GM04504 (cell line): Measurements from ENCODE around the gene ZMYND11.
"Not testable (repeated sequence)": the region's sequence is repeated elsewhere in the genome, so short reads cannot be mapped to it uniquely, and the experiment has no call there.

ENCODE experiments used
- DNase-seq: peaks from one replicate; pipeline ENCODE4 v3.0.0-alpha.2; 2012; ENCODE audit warnings: low read depth

The ZMYND11 gene

DNA sequence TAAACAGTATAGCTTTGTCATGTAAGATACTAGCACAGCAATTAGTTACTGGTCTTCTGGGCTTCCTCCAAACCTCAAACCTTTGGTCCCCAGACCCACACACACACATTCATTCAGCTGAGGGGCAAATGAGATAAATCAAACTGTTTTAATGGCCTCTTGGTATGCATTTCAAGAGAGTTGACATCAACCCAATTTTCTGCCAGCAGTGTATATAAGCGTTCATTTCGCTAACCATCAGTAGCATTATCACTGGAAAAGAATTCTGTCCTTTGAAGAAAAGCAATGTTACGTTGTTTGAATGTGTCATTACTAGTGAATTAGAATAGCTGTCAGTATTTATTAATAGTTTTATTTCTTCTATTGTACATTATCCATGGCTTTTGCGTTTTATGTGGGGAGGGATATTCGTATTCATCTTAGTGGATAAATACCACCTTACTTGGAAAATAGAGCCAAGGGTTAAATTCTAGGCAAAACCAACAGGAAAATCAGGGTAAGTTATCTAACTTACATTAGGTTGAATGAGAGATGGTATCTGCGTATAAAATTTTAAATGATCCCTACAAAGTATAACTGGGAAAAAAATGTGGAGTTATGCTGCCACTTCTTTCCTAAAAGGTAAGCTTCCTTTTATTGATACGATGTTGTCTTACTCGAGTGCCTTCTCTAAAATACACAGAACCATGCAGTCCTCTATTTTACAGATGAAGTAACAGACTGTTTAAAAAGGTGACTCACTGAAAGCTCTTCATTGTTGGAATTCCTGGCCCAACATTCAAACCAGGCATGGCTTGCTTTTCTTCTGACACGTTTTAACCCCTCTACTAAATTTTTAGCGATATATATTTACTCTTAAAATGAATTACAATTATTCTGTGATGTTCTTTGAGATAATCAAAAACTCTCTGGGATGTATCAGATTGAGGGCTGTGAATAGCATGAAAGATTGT lies 2.0 kb upstream of the ZMYND11 start:
- DNase-seq = no peak

DNA sequence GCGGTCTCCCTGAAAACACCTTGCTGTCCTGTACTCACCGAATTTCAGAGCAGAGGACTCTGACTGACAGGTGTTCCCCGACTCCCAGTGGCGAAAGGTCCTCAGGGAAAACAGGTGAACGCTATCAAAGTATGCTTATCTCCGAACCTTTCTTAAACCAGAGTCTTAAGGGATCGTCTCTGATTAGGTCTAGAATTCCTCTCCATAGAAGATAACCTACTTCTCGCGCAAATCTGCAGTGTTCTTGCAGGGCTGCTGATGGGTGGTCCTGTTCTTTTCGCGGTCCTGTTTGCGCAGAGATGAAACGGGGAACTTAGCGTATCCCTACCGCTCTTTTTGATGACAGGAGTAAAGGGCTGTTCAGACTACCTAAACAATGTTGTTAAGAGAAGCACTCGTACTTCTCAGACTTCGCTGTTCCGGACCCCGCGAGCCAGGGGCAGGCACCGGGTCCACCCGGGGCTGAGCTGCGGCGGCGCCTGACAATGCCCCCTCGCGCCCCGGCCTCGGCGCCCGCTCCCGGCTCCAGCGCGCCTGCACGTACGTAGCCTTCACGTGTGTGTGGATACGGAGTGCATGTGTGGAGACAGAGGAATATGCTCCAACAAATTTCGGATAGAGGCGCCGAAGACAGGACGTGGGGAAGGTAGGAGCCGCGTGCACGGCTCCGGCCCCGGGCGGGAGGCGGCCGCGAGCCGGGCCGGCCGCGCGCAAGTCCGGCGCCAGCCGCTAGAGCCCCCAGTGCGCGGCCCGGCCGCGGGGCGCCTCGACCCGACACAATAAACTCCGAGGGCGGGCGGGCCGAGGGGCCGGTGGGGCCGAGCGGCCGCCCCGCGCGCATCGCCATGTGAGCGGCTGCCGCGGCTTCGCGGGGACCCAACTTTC lies 766 bp upstream of the ZMYND11 start:
- DNase-seq = no peak

DNA sequence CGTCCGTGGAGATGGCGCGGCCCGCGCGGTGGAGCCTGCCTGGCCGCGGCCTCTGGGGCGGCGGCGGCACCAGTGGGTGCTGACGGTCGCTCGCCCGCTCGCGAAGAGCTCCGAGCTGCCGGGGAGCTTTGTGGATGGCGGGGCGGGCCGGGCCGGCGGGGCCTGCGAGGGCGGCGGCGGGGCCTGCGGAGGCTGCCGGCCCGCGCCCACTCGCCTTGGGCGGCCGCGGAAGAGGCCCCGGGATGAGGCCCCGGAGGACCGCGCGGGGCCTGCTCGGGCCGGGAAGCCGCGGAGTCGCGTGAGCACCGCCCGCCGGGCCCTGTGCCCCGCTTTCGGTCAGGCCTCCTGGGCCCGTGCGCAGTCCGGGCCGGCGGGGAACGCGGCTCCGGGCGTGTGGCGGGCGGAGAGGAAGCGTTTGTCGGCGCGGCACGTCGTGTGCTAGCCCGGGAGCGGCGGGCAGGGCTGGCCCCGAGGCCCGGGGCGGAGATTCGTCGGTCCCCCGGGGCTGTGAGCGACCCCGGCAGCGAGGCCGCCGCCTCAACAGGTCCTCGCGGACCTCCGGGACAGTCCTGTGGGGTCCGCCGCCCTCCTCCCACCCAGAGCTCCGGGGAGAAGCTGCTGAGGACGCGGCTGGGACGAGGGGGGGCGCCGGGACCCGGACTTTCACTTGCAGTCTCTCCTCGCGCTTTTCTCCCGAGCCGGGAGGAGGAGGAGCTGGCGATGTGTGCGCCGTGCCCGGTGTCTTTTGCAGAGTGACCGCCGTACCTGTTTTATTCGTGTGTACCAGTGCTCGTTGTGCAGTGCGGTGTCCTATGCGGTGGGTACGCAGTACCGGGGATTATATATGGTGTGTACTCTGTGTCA lies 578 bp downstream of the ZMYND11 start:
- no peak for DNase-seq

DNA sequence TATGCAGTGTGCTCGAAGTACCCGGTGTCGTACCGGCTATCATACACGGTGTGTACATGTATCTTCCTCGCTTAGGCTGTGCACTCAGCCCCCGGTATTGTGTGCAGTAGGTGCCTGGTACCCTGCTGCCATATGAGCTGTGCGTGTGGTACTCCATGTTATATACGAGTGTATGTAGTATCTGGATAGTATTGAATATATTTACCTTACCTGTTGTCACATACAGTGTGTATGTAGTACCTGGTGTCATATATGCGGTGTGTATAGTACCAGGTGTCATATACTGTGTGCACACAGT lies 1.2 kb downstream of the ZMYND11 start:
- no peak for DNase-seq

DNA sequence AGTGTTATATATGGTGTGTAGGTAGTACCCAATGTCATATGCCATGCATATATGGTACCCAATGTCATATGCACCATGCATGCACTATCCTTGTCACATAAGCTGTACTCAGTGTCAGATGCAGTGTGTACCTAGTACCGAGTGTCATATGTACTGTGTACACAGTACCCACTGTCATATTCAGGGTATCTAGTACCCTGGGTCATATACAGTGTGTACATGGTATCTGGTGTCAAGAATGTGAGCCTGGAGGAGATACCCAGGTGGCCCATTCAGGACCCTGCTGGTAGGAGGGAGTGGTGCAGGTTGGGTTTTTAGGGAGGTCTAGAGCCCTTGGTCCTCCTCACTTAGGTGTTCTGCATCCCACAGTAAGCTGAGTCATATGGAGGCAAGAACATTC lies 1.8 kb downstream of the ZMYND11 start:
- DNase-seq = no peak

DNA sequence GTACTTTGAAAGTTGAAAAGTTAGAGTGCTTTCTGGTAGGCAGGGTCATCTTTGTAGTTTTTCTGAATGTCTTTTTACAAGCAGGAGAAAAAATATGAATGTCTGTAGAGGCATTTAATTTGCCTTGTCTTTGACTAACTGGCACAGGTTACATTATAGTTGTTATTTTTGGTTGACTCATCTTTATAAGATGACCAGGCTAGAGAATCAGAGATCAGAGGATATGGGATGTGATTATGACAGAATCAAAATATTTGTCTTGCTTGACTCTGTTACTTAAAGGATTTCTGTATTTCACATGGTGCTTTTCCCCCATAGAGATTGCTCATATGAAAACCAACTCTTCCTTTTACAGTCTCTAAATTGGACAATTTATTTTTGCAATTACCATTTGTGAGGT lies 2.4 kb downstream of the ZMYND11 start:
- no peak for DNase-seq

DNA sequence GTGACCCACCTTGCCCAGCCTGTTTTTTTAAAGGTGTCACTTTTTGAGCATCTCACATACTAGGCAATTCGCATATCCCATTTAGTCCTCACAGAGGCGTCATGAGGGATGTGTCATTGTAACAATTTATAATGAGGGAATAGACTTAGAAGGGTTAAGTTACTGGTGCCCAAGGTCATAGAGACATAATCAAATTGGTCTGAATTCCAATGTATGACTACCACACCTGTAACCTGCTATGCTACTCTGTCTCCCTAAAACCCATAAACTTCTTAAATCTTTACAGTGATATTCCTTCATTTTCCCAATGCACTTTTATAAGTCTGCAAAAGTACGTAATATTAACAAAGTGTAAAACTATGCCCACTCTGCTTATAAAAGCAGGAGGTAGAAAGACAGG lies 7.1 kb downstream of the ZMYND11 start:
- no peak for DNase-seq

DNA sequence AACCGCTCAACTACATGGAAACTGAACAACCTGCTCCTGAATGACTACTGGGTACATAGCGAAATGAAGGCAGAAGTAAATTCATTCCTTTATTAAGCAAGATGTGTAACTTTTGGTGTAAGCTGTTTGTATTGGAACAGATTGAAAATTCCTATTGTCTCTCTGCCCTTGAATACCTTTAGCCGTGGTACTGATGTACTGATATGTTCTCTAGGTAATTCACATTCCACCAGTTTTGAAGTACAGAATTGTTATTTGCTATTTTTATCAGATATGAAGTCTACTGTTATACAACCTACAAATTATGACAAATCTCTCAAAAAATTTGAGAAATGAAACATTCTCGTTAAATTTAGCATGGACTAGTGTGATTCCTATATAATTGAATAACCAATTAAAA lies 17.7 kb downstream of the ZMYND11 start:
- DNase-seq = no peak

DNA sequence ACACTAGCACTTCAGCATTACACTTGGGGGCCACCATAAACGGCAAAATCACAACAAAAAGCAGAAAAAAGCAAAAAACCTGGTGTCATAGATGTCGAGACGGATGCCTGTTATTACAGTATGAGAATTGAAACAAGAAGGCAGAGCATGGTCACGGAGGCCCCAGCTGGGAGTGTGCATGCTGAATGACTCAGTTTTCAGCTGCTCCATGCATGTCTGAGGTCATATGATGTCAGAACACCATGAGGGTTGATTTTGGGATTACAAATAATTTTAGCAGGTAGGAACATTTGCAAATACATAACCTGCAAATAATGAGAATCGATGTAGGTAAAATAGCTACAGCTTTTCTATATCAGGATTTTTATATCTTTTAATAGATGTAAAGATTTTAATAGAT lies 19.1 kb downstream of the ZMYND11 start:
- DNase-seq = no peak

DNA sequence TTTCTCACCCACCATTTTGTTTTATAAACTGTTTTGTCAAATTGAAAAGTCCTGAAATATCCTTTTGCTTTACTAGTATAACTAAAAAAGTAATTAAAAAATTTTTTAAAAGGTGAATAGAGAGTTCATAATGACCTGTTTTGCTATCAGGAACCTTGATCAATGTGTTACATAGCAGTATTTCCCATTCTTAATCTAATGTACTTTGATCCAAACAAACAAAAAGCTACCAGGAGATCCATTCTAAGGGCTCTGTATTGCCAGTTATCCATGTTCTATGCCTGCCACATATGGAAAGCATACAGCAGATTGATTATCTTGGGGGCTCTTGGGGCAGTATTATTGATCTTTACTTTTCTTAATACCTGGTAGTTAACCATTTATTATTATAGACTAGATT lies 32.1 kb downstream of the ZMYND11 start:
- no peak for DNase-seq

DNA sequence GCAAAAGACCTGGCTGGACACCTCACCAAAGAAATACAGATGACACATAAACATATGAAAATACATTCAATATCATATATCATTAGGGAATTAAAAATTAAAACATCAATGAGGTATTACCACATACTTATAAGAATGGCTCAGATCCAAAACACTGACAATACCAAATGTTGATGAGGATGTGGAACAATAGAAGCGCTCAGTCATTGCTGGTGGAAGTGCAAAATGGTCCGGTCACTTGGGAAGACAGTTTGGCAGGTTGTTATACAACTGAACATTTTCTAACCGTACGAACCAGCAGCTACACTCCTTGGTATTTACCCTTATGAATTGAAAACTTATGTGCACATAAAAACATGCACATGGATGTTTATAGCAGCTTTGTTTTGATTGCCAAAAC lies 38.5 kb downstream of the ZMYND11 start:
- no peak for DNase-seq

DNA sequence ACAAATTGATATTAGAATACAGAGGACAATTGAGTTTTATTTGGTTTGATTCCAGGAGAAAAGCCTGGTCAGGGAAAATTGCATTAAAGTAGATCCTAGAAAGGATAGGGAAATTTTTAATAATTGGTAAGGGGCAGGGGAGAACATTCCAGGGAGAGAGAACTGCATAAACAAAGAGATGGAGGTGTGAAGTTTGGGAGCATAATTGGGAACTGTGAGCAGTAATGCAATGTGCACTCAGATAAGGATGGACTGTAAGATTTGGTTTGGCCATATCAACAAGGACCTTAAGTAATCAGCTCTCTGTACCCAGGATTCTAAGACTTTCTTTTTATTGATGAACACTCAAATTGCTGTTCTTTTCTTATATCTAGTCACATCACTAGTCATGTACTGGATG lies 41.4 kb downstream of the ZMYND11 start:
- no peak for DNase-seq

DNA sequence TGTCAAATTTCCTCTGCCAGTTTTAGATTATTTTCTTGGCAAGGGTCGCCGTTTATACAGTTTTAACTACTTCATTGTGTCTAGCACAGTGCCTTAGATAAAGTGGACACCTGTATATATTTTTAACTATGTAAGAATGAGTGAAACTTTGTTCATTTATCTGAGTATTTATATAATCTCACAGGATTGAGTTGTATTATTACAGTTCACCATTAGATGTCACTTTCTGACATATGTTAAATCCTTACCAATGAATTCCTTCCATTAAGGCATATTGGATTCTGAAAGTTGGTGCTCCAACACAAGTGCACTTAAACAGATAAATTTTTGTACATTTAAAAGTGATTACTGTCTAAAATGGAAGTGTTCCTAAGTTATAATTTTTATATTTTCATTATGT lies 43.0 kb downstream of the ZMYND11 start:
- no peak for DNase-seq

DNA sequence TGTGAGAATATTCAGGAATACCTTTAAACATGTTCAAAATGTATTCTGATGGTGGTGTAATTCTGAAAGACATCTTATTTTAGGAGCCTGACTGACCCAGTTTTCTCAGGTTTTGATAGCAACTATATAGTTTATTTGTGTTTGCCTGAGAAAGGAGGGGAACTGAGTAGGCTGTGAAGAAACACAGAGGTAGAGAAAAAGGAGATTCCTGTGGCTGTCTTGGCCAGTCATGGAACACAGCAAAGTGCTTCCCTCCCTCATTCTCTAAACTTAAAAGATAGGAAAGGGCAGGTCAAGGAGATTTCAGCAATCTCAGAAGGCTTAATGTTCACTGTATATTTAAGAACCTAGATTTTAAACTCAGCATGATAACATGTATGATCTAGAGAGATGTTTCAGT lies 43.5 kb downstream of the ZMYND11 start:
- DNase-seq = no peak

DNA sequence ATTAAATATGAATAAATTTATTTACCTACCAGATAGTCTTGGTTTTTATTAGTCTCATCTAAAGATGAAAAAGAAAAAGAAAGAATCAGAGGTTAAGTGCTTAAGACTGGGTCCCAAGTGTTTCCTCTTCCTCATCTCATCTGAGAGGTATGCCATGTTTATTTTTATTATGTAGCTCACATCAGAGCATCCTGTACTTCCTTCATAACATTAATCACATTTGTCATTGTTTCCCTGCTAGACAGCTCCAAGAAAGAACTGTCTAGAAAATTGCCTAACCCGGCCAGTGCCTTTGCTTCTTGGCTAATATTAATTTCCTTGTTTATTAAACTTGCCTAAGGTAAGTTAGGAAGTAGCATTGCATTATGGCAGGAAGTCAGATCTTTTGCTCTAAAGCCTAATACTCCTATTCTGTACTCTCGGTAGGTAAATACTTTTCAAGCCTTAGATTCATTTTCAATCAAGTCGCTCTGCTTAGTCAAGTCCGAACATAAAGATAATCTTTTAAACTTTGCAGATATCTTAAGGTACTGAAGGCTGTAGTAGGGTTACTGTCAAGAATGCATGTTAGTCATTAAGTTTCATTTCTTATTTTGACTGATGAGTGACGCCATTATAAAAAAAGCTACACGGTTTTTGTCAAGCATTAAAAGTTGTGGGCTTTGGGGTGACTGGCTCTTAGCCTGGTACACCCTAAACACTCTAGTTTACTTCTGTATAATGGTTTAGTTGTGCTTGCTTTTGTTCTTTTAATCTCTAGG lies 47.4 kb downstream of the ZMYND11 start:
- DNase-seq = no peak

DNA sequence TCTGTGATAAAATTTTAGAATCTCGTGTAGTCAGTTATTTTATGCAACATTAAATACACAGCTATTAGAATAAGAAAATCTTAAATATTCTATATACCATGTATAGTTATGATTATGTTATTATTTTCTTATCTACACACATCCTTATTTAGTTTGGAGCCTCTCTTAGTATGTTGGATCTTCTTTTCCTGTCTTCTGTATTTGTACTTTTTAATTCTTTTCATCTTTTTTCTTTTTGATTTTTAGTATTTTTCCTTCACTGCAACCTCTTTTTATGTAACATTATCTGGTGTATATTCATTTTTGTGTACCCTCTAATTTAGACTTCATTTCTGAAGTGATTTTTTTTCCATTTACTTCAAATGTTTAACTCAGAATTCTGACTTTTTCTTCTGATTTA lies 48.9 kb downstream of the ZMYND11 start:
- DNase-seq = no peak

DNA sequence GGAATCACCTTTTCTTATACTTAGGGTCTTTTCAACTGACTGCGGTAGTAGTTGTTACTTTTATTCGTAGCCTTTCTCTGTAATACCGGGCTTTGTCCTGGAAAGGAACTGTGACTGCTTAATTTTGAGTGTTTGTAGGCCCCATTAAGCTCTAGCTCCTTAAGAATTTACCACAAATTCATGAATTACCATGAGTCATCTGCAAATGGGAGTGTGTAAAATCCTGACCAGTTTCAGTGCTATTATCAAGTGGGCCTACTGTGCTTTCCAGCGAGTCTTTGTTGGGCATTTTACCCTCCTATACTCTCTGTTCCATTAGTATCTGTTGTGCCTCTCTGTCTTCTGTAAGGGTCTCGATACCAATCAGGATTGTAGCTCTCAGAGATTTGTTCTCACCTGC lies 49.7 kb downstream of the ZMYND11 start:
- no peak for DNase-seq

DNA sequence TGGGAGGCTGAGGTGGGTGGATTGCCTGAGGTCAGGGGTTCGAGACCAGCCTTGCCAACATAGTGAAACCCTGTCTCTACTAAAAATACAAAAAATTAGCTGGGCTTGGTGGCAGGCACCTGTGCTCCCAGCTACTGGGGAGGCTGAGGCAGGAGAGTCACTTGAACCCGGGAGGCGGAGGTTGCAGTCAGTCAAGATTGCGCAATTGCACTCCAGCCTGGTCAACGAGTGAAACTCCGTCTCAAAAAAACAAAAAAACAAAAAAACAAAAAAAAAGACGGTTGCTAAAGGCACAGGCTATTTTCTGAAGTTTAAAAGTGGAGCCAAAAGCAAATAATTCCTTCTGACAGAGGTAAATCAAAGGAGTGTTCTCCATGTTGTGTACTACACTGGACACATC lies 50.3 kb downstream of the ZMYND11 start:
- DNase-seq = not testable (repeated sequence)

DNA sequence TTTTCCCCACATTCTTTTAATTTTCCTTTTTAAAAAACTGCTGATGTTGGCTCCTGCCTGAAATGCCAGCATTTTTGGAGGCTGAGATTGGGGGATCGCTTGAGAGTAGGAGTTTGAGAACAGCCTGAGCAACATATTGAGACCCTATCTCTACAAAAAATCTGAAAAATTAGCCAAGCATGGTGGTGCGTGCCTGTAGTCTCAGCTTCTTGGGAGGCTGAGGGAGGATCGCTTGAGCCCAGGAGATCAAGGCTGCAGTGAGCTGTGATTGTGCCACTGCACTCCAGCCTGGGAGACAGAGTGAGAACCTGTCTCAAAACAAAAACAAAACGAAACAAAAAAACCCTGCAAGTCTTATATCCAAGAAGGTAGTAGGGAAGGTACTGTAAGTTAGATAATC lies 51.7 kb downstream of the ZMYND11 start:
- DNase-seq = no peak

DNA sequence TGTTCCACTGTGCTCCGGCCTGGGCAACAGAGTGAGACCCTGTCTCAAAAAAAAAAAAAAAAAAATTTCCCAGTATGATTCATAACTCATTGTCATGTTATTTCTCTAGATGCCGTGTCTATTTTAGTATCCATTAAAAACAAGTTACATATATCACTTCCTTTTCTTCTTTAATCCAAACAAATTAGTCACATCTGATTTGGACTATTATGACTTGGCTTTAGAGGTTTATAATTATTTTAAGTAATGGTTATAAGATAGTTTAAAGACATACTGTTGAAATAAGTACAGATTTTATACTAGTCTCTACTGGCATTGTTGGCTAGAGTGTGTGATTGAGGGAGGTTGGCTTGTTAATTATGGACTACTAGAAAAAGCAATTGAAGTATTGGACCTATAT lies 53.3 kb downstream of the ZMYND11 start:
- DNase-seq = no peak

DNA sequence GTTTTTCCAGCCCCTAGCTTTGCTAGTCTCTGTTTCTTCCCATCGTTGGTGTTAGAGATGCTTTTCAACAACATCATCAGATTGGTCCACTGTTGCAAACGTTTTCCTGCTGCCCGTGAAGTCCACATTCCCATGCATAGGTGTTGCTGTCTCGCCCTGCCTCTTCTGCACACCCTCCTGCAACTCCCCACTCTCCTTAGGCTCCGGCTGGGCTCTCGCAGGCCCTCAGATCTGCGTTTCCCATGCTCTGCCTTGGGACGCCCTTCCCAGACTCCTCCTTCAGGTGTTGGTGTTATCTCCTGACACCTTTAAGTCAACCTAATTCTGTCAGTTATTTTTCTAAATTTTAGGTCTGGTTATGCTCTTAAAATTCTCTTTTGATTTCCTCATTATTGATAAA lies 55.0 kb downstream of the ZMYND11 start:
- DNase-seq = no peak
